Measurements from ENCODE around the gene LIPC.

Gene LIPC

GRCh38 chr15:58537033-58537432 lies 105.2 kb downstream of the LIPC start:
- in situ Hi-C loops (cut with HindIII; ENCODE audit: low pct_ligation_motif_present, low pct_unique_long_range_greater_than_20kb, low sequenced_read_pairs): no loop called here
- no peak for DNase-seq

- in situ Hi-C loops (cut with HindIII; ENCODE audit: low pct_ligation_motif_present, low pct_unique_long_range_greater_than_20kb, low sequenced_read_pairs): no loop called here
- DNase-seq: no peak
Observed at GRCh38 chr15:58538225-58538727, 106.5 kb downstream of the LIPC start.

- in situ Hi-C loops (cut with HindIII; ENCODE audit: low pct_ligation_motif_present, low pct_unique_long_range_greater_than_20kb, low sequenced_read_pairs): no loop called here
- no peak for DNase-seq
Observed at GRCh38 chr15:58538901-58539300, 107.1 kb downstream of the LIPC start.

- DNase-seq: no peak
- in situ Hi-C loops (cut with HindIII; ENCODE audit: low pct_ligation_motif_present, low pct_unique_long_range_greater_than_20kb, low sequenced_read_pairs): no loop called here
Observed at GRCh38 chr15:58539548-58539947, 107.8 kb downstream of the LIPC start.

GRCh38 chr15:58541410-58542087 lies 109.8 kb downstream of the LIPC start:
- in situ Hi-C loops (cut with HindIII; ENCODE audit: low pct_ligation_motif_present, low pct_unique_long_range_greater_than_20kb, low sequenced_read_pairs): no loop called here
- no peak for DNase-seq

- in situ Hi-C loops (cut with HindIII; ENCODE audit: low pct_ligation_motif_present, low pct_unique_long_range_greater_than_20kb, low sequenced_read_pairs): no loop called here
- DNase-seq: no peak
Observed at GRCh38 chr15:58543664-58544335, 112.0 kb downstream of the LIPC start.

GRCh38 chr15:58544756-58545155 lies 113.0 kb downstream of the LIPC start:
- no peak for DNase-seq
- in situ Hi-C loops (cut with HindIII; ENCODE audit: low pct_ligation_motif_present, low pct_unique_long_range_greater_than_20kb, low sequenced_read_pairs): no loop called here

GRCh38 chr15:58545307-58546065 lies 113.7 kb downstream of the LIPC start:
- no peak for DNase-seq
- in situ Hi-C loops (cut with HindIII; ENCODE audit: low pct_ligation_motif_present, low pct_unique_long_range_greater_than_20kb, low sequenced_read_pairs): no loop called here

GRCh38 chr15:58546066-58546591 lies 114.3 kb downstream of the LIPC start:
- in situ Hi-C loops (cut with HindIII; ENCODE audit: low pct_ligation_motif_present, low pct_unique_long_range_greater_than_20kb, low sequenced_read_pairs): no loop called here
- DNase-seq: no peak

- in situ Hi-C loops (cut with HindIII; ENCODE audit: low pct_ligation_motif_present, low pct_unique_long_range_greater_than_20kb, low sequenced_read_pairs): no loop called here
- DNase-seq: peak; percentile 98
Observed at GRCh38 chr15:58546635-58547627, 115.1 kb downstream of the LIPC start.

GRCh38 chr15:58547628-58548307 lies 116.0 kb downstream of the LIPC start:
- in situ Hi-C loops (cut with HindIII; ENCODE audit: low pct_ligation_motif_present, low pct_unique_long_range_greater_than_20kb, low sequenced_read_pairs): no loop called here
- no peak for DNase-seq

- no peak for DNase-seq
- in situ Hi-C loops (cut with HindIII; ENCODE audit: low pct_ligation_motif_present, low pct_unique_long_range_greater_than_20kb, low sequenced_read_pairs): no loop called here
Observed at GRCh38 chr15:58548308-58549012, 116.7 kb downstream of the LIPC start.

GRCh38 chr15:58549013-58549784 lies 117.4 kb downstream of the LIPC start:
- DNase-seq: no peak
- in situ Hi-C loops (cut with HindIII; ENCODE audit: low pct_ligation_motif_present, low pct_unique_long_range_greater_than_20kb, low sequenced_read_pairs): no loop called here

- DNase-seq: no peak
- in situ Hi-C loops (cut with HindIII; ENCODE audit: low pct_ligation_motif_present, low pct_unique_long_range_greater_than_20kb, low sequenced_read_pairs): no loop called here
Observed at GRCh38 chr15:58549785-58550074, 117.9 kb downstream of the LIPC start.

GRCh38 chr15:58551084-58551763 lies 119.4 kb downstream of the LIPC start:
- in situ Hi-C loops (cut with HindIII; ENCODE audit: low pct_ligation_motif_present, low pct_unique_long_range_greater_than_20kb, low sequenced_read_pairs): no loop called here
- DNase-seq: no peak
